Measurements from ENCODE around the gene CTBP2.

CTBP2 gene

GRCh38 chr10:125017547-125018298 is 142.6 kb downstream of the CTBP2 start:
- POLR2A ChIA-PET, result no interaction called here
- no peak for DNase-seq (ENCODE audit: extremely low spot score)
- TF ChIP-seq NFRKB (IDR thresholded peaks at IDR 0.05) (no peak), L3MBTL2 (conservative IDR thresholded peaks at IDR 0.05) (no peak), LEF1 (IDR thresholded peaks at IDR 0.05; ENCODE audit: borderline replicate concordance) (no peak), ELF4 (IDR thresholded peaks at IDR 0.05) (no peak), FOXK2 (IDR thresholded peaks at IDR 0.05) (no peak), FOXM1 (IDR thresholded peaks at IDR 0.05; ENCODE audit: borderline replicate concordance) (no peak), ZNF384 (IDR thresholded peaks at IDR 0.05) (no peak)
- CTCF ChIA-PET, result no interaction called here

- no peak for DNase-seq (ENCODE audit: extremely low spot score)
- ChIA-PET CTCF (no interaction called here), POLR2A (no interaction called here)
- TF ChIP-seq ARNT (IDR thresholded peaks at IDR 0.05), result no peak
- TF ChIP-seq BHLHE40 (IDR thresholded peaks at IDR 0.05; ENCODE audit: borderline replicate concordance), result no peak
- no peak for TF ChIP-seq ELF4 (IDR thresholded peaks at IDR 0.05)
- no peak for TF ChIP-seq FOXA1 (IDR thresholded peaks at IDR 0.05)
- no peak for TF ChIP-seq FOXK2 (IDR thresholded peaks at IDR 0.05)
- TF ChIP-seq NFRKB (IDR thresholded peaks at IDR 0.05), result no peak
- no peak for TF ChIP-seq SUZ12 (IDR thresholded peaks at IDR 0.05)
- TF ChIP-seq FOXM1 (IDR thresholded peaks at IDR 0.05; ENCODE audit: borderline replicate concordance), result no peak
Observed at GRCh38 chr10:125016611-125017202, 143.7 kb downstream of the CTBP2 start.

- ChIA-PET CTCF (no interaction called here), POLR2A (no interaction called here)
- DNase-seq (ENCODE audit: extremely low spot score), result no peak
- TF ChIP-seq ARNT (IDR thresholded peaks at IDR 0.05), result no peak
- TF ChIP-seq LEF1 (IDR thresholded peaks at IDR 0.05; ENCODE audit: borderline replicate concordance), result no peak
- TF ChIP-seq PKNOX1 (IDR thresholded peaks at IDR 0.05), result no peak
- TF ChIP-seq FOXM1 (IDR thresholded peaks at IDR 0.05; ENCODE audit: borderline replicate concordance), result no peak
- TF ChIP-seq HDGF (IDR thresholded peaks at IDR 0.05; ENCODE audit: borderline replicate concordance), result no peak
- no peak for TF ChIP-seq L3MBTL2 (conservative IDR thresholded peaks at IDR 0.05)
- TF ChIP-seq FOXA1 (IDR thresholded peaks at IDR 0.05), result no peak
- no peak for TF ChIP-seq ELF4 (IDR thresholded peaks at IDR 0.05)
- no peak for TF ChIP-seq TARDBP (IDR thresholded peaks at IDR 0.05)
- TF ChIP-seq FOXK2 (IDR thresholded peaks at IDR 0.05), result no peak
- no peak for TF ChIP-seq NFRKB (IDR thresholded peaks at IDR 0.05)
- TF ChIP-seq BHLHE40 (IDR thresholded peaks at IDR 0.05; ENCODE audit: borderline replicate concordance), result no peak
- no peak for TF ChIP-seq CTBP1 (IDR thresholded peaks at IDR 0.05; ENCODE audit: borderline replicate concordance)
- no peak for TF ChIP-seq ZNF384 (IDR thresholded peaks at IDR 0.05)
Observed at GRCh38 chr10:125016123-125016522, 144.2 kb downstream of the CTBP2 start.

GRCh38 chr10:125015356-125015944 is 144.9 kb downstream of the CTBP2 start:
- no peak for TF ChIP-seq ARNT (IDR thresholded peaks at IDR 0.05)
- no peak for TF ChIP-seq ZNF384 (IDR thresholded peaks at IDR 0.05)
- no peak for TF ChIP-seq FOXA1 (IDR thresholded peaks at IDR 0.05)
- no peak for TF ChIP-seq CTBP1 (IDR thresholded peaks at IDR 0.05; ENCODE audit: borderline replicate concordance)
- TF ChIP-seq L3MBTL2 (conservative IDR thresholded peaks at IDR 0.05), result no peak
- TF ChIP-seq ELF4 (IDR thresholded peaks at IDR 0.05), result no peak
- DNase-seq (ENCODE audit: extremely low spot score), result no peak
- POLR2A ChIA-PET, result no interaction called here
- CTCF ChIA-PET, result no interaction called here

- CTCF ChIA-PET, result no interaction called here
Observed at GRCh38 chr10:125014836-125015355, 145.5 kb downstream of the CTBP2 start.

More at GRCh38 chr10:125014836-125015355, 145.5 kb downstream of the CTBP2 start:
- POLR2A ChIA-PET, result no interaction called here
- TF ChIP-seq ZNF384 (IDR thresholded peaks at IDR 0.05) (no peak), SUZ12 (IDR thresholded peaks at IDR 0.05) (no peak), FOXM1 (IDR thresholded peaks at IDR 0.05; ENCODE audit: borderline replicate concordance) (no peak), FOXA1 (IDR thresholded peaks at IDR 0.05) (no peak), FOXK2 (IDR thresholded peaks at IDR 0.05) (no peak), CTBP1 (IDR thresholded peaks at IDR 0.05; ENCODE audit: borderline replicate concordance) (no peak), TARDBP (IDR thresholded peaks at IDR 0.05) (no peak), NFRKB (IDR thresholded peaks at IDR 0.05) (no peak), PKNOX1 (IDR thresholded peaks at IDR 0.05) (no peak), SP1 (IDR thresholded peaks at IDR 0.05) (no peak), ELF4 (IDR thresholded peaks at IDR 0.05) (no peak), L3MBTL2 (conservative IDR thresholded peaks at IDR 0.05) (no peak), BHLHE40 (IDR thresholded peaks at IDR 0.05; ENCODE audit: borderline replicate concordance) (no peak), ARNT (IDR thresholded peaks at IDR 0.05) (no peak), HDGF (IDR thresholded peaks at IDR 0.05; ENCODE audit: borderline replicate concordance) (no peak), LEF1 (IDR thresholded peaks at IDR 0.05; ENCODE audit: borderline replicate concordance) (no peak)
- DNase-seq (ENCODE audit: extremely low spot score), result no peak
